ENCODE results near the gene COX19.

COX19 gene

DNA sequence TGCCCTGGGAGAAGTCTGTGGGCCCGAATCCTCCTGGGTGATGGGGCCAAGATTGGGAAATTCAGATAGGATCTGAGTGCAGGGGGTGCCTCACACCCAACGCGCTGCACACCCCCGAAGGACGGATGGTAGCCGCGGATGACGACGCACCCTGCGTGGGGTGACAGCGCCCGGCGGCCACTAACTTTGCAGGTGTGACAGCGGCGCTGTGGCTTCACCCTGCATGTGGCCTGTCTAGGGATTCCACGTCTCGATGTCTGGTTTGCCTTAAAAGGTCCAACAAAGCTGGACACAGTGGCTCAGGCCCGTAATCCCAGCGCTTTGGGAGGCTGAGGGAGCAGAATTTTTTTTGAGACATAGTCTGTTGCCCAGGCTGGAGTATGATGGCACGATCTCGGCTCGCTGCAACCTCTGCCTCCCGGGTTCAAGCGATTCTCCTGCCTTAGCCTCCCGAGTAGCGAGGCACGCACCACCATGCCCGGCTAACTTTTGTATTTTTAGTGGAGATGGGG is 39.4 kb downstream of the COX19 start:
- H3K36me3 ChIP-seq (ENCODE audit: control insufficient read depth, insufficient read depth, low read length): peaks cover 3% of the 10 kb centered on the region
- H3K4me3 ChIP-seq (replicated peaks; ENCODE audit: low read depth, low read length): no peak overlapping the region; the same call in 1 of the 2 replicates
- no peaks in the 10 kb centered on the region for H3K27me3 ChIP-seq (replicated peaks; ENCODE audit: control insufficient read depth, insufficient read depth, low read length)
- TF ChIP-seq, protein P1, sequence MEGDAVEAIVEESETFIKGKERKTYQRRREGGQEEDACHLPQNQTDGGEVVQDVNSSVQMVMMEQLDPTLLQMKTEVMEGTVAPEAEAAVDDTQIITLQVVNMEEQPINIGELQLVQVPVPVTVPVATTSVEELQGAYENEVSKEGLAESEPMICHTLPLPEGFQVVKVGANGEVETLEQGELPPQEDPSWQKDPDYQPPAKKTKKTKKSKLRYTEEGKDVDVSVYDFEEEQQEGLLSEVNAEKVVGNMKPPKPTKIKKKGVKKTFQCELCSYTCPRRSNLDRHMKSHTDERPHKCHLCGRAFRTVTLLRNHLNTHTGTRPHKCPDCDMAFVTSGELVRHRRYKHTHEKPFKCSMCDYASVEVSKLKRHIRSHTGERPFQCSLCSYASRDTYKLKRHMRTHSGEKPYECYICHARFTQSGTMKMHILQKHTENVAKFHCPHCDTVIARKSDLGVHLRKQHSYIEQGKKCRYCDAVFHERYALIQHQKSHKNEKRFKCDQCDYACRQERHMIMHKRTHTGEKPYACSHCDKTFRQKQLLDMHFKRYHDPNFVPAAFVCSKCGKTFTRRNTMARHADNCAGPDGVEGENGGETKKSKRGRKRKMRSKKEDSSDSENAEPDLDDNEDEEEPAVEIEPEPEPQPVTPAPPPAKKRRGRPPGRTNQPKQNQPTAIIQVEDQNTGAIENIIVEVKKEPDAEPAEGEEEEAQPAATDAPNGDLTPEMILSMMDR (IDR thresholded peaks at IDR 0.05; ENCODE audit: insufficient read depth, low read length, poor library complexity, severe bottlenecking): no peak
- no peak for DNase-seq (ENCODE audit: extremely low read depth, insufficient read length)

- TF ChIP-seq, protein P1 (IDR thresholded peaks at IDR 0.05; ENCODE audit: insufficient read depth, low read length, poor library complexity, severe bottlenecking): no peak
- peaks cover 3% of the 10 kb centered on the region for H3K36me3 ChIP-seq (ENCODE audit: control insufficient read depth, insufficient read depth, low read length)
Measured at GRCh38 chr7:935164-935873, 40.0 kb downstream of the COX19 start.

DNA sequence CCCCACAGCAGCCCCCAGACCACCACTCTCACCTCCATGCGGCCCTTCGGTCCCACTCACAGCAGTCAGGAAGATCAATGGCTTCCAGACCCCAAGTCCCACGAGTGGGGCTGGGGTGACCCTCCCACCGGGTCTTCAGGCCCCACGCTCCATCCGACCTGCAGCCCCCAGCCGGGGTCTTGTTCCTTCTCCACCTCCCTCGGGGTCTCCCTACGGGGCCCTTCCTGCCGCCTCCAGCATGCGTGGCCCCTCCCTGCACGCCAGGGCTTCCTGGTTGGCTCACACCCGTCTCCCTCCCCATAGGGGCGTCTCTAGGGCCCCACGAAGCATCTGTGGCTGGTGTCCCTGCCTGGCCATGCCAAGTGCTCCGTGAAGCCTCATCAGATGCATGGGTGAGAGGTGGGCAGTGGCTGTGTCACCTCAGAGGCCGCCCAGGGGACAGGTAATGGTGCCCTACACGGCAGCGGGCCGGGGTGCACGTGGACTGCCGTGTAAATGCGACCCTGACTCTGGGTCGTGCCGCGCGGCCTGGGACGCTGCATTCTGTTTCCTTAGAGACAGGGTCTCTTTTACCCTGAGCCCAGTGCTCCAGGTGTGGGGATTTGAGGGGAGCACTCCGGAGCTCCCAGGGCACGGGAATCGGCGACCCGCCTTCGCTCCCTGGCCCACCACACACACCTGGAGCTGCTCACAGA is 40.7 kb downstream of the COX19 start:
- TF ChIP-seq, protein P1 (IDR thresholded peaks at IDR 0.05; ENCODE audit: insufficient read depth, low read length, poor library complexity, severe bottlenecking): no peak
- no peak for DNase-seq (ENCODE audit: extremely low read depth, insufficient read length)
- no peaks in the 10 kb centered on the region for H3K27me3 ChIP-seq (replicated peaks; ENCODE audit: control insufficient read depth, insufficient read depth, low read length)
- H3K4me3 ChIP-seq (replicated peaks; ENCODE audit: low read depth, low read length): no peak overlapping the region
- peaks cover 3% of the 10 kb centered on the region for H3K36me3 ChIP-seq (ENCODE audit: control insufficient read depth, insufficient read depth, low read length)

More at GRCh38 chr7:935164-935873, 40.0 kb downstream of the COX19 start:
- Histone ChIP-seq H3K27me3 (replicated peaks; ENCODE audit: control insufficient read depth, insufficient read depth, low read length) (no peaks in the 10 kb centered on the region), H3K4me3 (replicated peaks; ENCODE audit: low read depth, low read length) (no peak overlapping the region)
- DNase-seq (ENCODE audit: extremely low read depth, insufficient read length): no peak

DNA sequence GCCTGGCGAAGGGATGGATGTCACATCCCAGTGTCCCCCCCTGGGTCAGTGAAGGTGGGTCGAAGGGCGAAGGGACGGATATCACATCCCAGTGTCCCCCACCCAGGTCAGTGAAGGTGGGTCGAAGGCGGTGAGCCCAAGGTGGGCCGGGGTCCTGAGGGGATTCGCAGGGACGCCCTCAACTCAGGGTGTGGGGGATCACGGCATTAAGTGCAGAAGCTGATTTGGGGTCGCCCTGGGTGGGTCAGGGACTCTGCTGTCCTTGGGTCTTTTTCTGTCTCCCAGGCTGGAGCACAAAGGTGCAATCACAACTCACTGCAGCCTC is 42.7 kb downstream of the COX19 start:
- DNase-seq (ENCODE audit: extremely low read depth, insufficient read length): no peak
- H3K36me3 ChIP-seq (ENCODE audit: control insufficient read depth, insufficient read depth, low read length): peaks cover 3% of the 10 kb centered on the region
- no peaks in the 10 kb centered on the region for H3K27me3 ChIP-seq (replicated peaks; ENCODE audit: control insufficient read depth, insufficient read depth, low read length)
- no peak overlapping the region for H3K4me3 ChIP-seq (replicated peaks; ENCODE audit: low read depth, low read length)
- TF ChIP-seq, protein P1 (IDR thresholded peaks at IDR 0.05; ENCODE audit: insufficient read depth, low read length, poor library complexity, severe bottlenecking): no peak

DNA sequence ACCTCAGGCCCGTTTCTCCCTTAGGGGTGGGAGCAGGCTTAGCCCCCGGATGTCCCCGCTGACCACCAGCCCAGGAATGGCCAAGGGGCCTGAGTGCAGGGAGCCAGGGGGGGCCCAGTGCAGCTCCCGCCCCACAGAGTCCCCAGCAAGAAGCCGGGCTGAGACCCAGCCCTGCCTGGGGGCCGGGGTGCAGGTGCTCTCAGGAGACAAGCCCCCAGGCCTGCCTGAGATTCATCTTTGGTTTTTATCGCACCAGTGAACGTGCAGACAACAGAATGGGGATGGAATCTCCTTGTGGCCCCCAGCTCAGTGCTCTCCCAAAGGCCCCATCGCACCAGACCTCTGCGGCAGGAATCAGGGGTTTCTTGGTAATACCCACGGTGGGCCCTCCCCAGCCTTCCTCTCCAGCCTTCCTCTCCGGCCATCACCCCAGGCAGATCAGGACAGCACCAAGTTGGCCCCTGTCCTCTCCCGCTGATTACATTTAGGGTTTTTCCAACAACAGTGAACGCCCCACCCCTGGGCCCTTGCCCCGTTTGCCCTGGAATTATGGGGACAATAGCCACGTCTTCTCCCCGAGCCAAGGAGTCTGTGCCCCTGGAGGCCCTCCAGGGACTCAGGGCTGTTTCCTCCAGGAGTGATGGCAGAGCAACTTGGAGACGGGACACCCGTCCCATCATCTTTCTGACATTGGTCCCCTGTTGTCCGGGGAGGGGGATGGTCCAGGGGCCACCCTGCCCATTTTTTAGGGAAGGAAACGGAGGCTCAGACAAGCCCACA is 43.3 kb downstream of the COX19 start:
- TF ChIP-seq, protein P1 (IDR thresholded peaks at IDR 0.05; ENCODE audit: insufficient read depth, low read length, poor library complexity, severe bottlenecking): no peak
- Histone ChIP-seq H3K27me3 (replicated peaks; ENCODE audit: control insufficient read depth, insufficient read depth, low read length) (no peaks in the 10 kb centered on the region), H3K4me3 (replicated peaks; ENCODE audit: low read depth, low read length) (no peak overlapping the region), H3K36me3 (ENCODE audit: control insufficient read depth, insufficient read depth, low read length) (peaks cover 3% of the 10 kb centered on the region)
- DNase-seq (ENCODE audit: extremely low read depth, insufficient read length): no peak

Data from GM06990 (cell line).